Ishikawa (cell line): ENCODE data around the gene TMEM52.
A peak's percentile ranks its signal among the peaks of the same experiment; 100 is the strongest.

ENCODE experiments used
- CEBPB ChIP-seq: IDR thresholded peaks from 2 replicates; pipeline ENCODE4 v1.6.1; 2012
- CREB1 ChIP-seq: IDR thresholded peaks from 2 replicates; pipeline ENCODE4 v1.6.1; 2012; ENCODE audit warnings: low read depth
- EGR1 ChIP-seq: IDR thresholded peaks from 2 replicates; pipeline ENCODE4 v1.6.1; 2012
- EP300 ChIP-seq: IDR thresholded peaks from 2 replicates; pipeline ENCODE4 v1.6.1; 2012; ENCODE audit warnings: borderline replicate concordance
- FOXM1 ChIP-seq: IDR thresholded peaks from 2 replicates; pipeline ENCODE4 v1.6.1; 2012; ENCODE audit warnings: low read depth, borderline replicate concordance
- NFIC ChIP-seq: IDR thresholded peaks from 2 replicates; pipeline ENCODE4 v1.6.1; 2012
- RAD21 ChIP-seq: IDR thresholded peaks from 2 replicates; pipeline ENCODE4 v1.6.1; 2012; ENCODE audit warnings: low read depth
- REST ChIP-seq: IDR thresholded peaks from 2 replicates; pipeline ENCODE4 v1.6.1; 2012; ENCODE audit warnings: low read depth, mild to moderate bottlenecking
- TAF1 ChIP-seq: IDR thresholded peaks from 2 replicates; pipeline ENCODE4 v1.6.1; 2012; ENCODE audit warnings: low read depth, mild to moderate bottlenecking
- TCF12 ChIP-seq: IDR thresholded peaks from 2 replicates; pipeline ENCODE4 v1.6.1; 2012; ENCODE audit warnings: low read depth
- TEAD4 ChIP-seq: IDR thresholded peaks from 2 replicates; pipeline ENCODE4 v1.6.1; 2012
- YY1 ChIP-seq: IDR thresholded peaks from 2 replicates; pipeline ENCODE4 v1.6.1; 2012; ENCODE audit warnings: low read depth
- ZBTB7A ChIP-seq: IDR thresholded peaks from 2 replicates; pipeline ENCODE4 v1.6.1; 2012; ENCODE audit warnings: low read depth
- TF ChIP-seq, protein P1 (sequence below): IDR thresholded peaks from 2 replicates; pipeline ENCODE4 v1.6.1; 2012
- TF ChIP-seq, protein P2 (sequence below): IDR thresholded peaks from 2 replicates; pipeline ENCODE4 v1.6.1; 2012

Gene TMEM52

GRCh38 chr1:1919304-1920056 lies 401 bp upstream of the TMEM52 start:
- TF ChIP-seq, protein P1, sequence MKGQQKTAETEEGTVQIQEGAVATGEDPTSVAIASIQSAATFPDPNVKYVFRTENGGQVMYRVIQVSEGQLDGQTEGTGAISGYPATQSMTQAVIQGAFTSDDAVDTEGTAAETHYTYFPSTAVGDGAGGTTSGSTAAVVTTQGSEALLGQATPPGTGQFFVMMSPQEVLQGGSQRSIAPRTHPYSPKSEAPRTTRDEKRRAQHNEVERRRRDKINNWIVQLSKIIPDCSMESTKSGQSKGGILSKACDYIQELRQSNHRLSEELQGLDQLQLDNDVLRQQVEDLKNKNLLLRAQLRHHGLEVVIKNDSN = peak; percentile 67; the same call in 1 of the 2 replicates
- TF ChIP-seq, protein P2, sequence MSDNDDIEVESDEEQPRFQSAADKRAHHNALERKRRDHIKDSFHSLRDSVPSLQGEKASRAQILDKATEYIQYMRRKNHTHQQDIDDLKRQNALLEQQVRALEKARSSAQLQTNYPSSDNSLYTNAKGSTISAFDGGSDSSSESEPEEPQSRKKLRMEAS = peak; percentile 86
- TF ChIP-seq EGR1 = 0 out of 2 replicates have a peak, but pooled peaks have one; percentile 66
- TF ChIP-seq YY1 = no peak
- no peak for TF ChIP-seq CREB1
- peak; percentile 64 for TF ChIP-seq NFIC

DNA sequence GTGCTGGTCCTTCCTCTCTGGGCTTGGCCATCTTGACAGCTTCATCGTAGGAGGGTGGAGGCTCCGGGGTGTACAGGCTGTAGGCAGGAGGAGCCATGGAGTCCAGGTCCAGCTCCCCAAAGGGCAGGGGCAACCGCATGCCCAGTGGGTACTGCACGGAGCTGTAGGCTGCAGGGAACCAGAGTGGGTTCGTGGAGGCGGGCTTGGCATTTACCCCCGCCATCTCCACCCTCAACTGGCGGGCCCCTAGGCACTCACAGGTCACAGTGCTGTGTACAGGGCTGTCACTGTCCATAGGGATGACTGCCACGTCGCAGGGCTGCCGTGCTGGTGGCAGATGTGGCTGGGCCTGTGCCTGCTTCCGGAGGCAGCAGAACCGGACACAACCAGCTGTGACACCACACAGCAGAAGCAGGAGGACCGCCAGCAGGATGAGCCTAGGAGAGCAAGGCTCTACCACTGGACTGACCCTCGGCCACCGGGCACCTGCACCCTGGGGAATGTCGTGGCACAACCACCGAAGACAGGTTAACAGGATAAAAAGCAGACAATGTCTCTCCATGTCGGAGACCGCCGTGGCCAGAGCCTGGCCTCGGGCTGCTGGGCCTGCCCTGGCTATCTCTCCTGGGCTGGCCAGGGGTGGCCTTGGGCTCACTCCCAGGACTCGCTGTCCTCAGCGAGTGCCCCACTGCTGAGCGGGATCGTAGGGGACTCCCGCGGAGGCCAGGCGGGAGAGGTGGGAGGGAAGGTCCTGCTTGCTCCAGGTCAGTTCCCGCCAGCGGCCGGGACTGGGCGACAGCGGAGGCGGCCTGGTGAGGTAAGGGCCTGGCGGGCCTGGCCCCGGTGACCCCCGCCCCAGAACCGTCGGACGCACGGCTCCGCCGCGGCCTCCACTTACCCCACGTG lies 831 bp downstream of the TMEM52 start:
- TF ChIP-seq EGR1 = no peak
- TF ChIP-seq, protein P1 = peak; percentile 62; the same call in 1 of the 2 replicates
- no peak for TF ChIP-seq CEBPB

GRCh38 chr1:1917304-1917976 lies 1.6 kb downstream of the TMEM52 start:
- TF ChIP-seq TAF1 (no peak), TEAD4 (no peak), NFIC (no peak), REST (no peak), YY1 (no peak), FOXM1 (no peak), ZBTB7A (no peak), EP300 (no peak), CREB1 (no peak), RAD21 (no peak), EGR1 (no peak), CEBPB (no peak), TCF12 (no peak)
- TF ChIP-seq, protein P1 = no peak
- TF ChIP-seq, protein P2 = no peak

GRCh38 chr1:1916851-1917251 lies 2.2 kb downstream of the TMEM52 start:
- TF ChIP-seq FOXM1 = no peak
- TF ChIP-seq RAD21 = no peak
- TF ChIP-seq ZBTB7A = no peak
- no peak for TF ChIP-seq EGR1
- no peak for TF ChIP-seq REST
- no peak for TF ChIP-seq TAF1
- TF ChIP-seq CREB1 = no peak
- TF ChIP-seq TEAD4 = no peak
- TF ChIP-seq EP300 = no peak
- TF ChIP-seq NFIC = no peak
- TF ChIP-seq TCF12 = no peak
- no peak for TF ChIP-seq YY1
- TF ChIP-seq, protein P2 = no peak
- TF ChIP-seq, protein P1 = no peak
- no peak for TF ChIP-seq CEBPB
